ENCODE measurements around the gene SMC3. TPM values are rescaled to one million over a fixed set of nuclear protein-coding genes. Genes with fewer than 3 reads are reported as not detected.
A peak's percentile ranks its signal among the peaks of the same experiment; 100 is the strongest.

Gene SMC3
- 10 to 100 TPM; 27.7 to 50.2 (median 39.5) TPM for total RNA-seq

DNA sequence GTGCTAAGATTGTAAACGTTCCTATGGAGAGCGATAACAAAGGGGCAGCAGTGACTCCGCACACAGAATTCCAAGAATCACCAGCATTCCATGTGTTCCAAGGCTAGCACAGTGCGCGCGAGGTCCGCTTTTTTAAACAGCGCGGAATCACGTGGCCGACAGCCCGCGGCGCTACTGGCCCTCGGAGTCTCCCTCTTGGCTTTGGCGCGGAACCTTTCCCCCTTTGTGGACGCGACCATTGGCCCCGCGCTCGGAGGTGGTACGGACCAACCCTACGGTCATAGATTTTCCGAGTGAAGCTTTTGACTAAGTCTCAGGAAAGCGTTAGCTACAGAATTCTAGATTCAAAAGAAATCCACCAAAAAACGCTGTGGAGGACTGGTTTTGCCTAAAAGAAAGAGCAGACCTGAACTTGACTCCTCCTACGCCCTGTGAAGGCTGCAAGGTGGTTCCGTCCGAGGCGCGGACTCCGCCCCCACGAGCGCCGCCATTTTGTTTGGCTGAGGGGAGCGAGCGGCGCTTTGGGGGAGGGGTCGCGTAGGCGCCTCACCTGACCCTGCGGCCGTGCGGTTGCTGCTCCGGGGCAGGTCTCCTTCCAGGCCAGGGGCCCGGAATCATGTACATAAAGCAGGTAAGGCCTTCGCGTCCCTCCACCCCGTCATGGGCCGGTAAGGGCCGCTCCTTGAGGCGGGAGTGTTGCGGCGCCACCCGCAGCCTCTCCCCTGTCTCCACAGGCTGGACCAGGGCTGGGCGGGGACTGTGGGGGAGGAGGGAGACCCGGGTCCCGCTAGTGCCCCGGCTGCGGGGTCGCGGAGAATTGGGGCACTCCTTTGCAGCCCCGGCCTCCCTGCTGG lies at the start of gene SMC3:
TSS of gene SMC3 (plus strand) at position 495 of the 854 bp plus-strand sequence. CDS start at position 617, 122 bp downstream.
- Histone ChIP-seq H3K9me3 (no peaks in the 10 kb centered on the region), H3K4me3 (peak within 1 kb of the TSS; percentile 78 to 98 (median 84)), H3K27me3 (no peaks in the 10 kb centered on the region), H3K4me1 (peaks cover 27 to 54% (median 47%) of the 10 kb centered on the region in 4 donors), H3K27ac (replicated peaks in 1 of 4) (peak within 1 kb of the TSS; percentile 88 to 92 (median 90)), H3K36me3 (peaks cover 0 to 7% (median 0%) of the 10 kb centered on the region in 4 donors)
- DNase-seq (ENCODE audit: extremely low spot score), result peak; percentile 98
- peak; percentile 76 to 85 for TF ChIP-seq POLR2AphosphoS5 (IDR thresholded peaks at IDR 0.05)
- TF ChIP-seq EP300 (IDR thresholded peaks at IDR 0.05), result no peak
- TF ChIP-seq, protein P1, sequence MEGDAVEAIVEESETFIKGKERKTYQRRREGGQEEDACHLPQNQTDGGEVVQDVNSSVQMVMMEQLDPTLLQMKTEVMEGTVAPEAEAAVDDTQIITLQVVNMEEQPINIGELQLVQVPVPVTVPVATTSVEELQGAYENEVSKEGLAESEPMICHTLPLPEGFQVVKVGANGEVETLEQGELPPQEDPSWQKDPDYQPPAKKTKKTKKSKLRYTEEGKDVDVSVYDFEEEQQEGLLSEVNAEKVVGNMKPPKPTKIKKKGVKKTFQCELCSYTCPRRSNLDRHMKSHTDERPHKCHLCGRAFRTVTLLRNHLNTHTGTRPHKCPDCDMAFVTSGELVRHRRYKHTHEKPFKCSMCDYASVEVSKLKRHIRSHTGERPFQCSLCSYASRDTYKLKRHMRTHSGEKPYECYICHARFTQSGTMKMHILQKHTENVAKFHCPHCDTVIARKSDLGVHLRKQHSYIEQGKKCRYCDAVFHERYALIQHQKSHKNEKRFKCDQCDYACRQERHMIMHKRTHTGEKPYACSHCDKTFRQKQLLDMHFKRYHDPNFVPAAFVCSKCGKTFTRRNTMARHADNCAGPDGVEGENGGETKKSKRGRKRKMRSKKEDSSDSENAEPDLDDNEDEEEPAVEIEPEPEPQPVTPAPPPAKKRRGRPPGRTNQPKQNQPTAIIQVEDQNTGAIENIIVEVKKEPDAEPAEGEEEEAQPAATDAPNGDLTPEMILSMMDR (IDR thresholded peaks at IDR 0.05), result no peak
- peak; percentile 48 for TF ChIP-seq POLR2A (IDR thresholded peaks at IDR 0.05; ENCODE audit: low read depth)
- WGBS, result under 1% methylated on average over 29 of the region's 64 CpGs
- intact Hi-C loops (cut with DNase I), result loop anchor here (10.0 kb wide), 1 partner anchor 363 kb away; the partner anchor contains the start of gene MXI1

DNA sequence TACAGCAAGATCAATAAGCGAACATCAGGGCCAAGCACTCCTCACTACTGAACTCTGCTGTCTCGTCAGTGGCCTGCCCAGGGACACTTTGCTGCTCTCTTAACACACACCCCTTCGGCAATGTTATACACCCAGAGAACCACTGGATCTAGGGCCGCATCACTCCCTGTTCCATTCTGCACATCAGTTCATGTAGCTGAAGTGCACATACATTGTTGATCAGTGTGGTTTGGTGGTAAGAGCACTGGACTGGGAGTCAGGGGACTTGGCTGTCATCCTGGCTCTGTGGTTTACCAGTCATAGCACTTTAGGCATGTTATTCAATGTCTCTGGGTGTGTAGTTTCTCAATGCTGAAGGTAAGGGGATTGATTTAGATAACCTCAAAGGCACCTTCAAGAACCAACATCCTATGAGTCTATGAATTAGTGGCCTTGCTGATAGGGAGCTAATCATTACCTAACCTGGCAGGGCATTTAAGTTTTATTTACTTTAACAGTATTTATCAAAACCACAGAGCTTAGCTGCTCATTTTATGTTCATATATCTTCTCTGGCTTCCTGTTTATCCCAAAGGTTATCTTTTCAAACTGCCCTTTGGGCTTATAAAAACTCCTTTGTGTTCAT lies 45.0 kb upstream of the SMC3 start:
- WGBS, result 85% methylated on average over 3 of the region's 4 CpGs
- no peak for DNase-seq (ENCODE audit: extremely low spot score)
- Histone ChIP-seq H3K4me3 (no peak overlapping the region), H3K27ac (replicated peaks in 1 of 4) (no peak overlapping the region), H3K4me1 (no peaks in the 10 kb centered on the region), H3K27me3 (no peaks in the 10 kb centered on the region), H3K36me3 (no peaks in the 10 kb centered on the region), H3K9me3 (no peaks in the 10 kb centered on the region)
- intact Hi-C loops (cut with DNase I), result no loop called here
- no peak for TF ChIP-seq POLR2AphosphoS5 (IDR thresholded peaks at IDR 0.05)
- TF ChIP-seq, protein P1 (IDR thresholded peaks at IDR 0.05), result no peak
- TF ChIP-seq EP300 (IDR thresholded peaks at IDR 0.05), result no peak
- TF ChIP-seq POLR2A (IDR thresholded peaks at IDR 0.05; ENCODE audit: low read depth), result no peak

DNA sequence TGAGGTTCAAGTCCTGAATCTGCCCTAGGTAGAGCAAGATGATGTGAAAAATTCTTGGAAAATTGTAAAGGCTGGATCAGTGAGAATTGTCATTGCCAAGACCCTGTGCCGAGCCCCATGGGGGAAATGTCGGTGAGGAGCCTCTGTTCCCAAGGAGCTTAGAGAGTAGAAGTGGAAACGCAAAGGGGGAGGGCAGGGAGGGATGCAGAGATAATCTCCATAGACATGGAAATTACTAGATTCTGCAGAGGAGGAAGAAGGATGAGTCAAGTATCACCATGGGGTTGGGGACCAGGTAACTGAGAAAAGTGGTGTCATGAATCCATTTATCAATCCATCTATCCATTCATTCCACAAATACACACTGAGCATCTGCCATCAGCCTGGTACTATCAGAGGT lies 43.8 kb upstream of the SMC3 start:
- H3K27me3 ChIP-seq, result no peaks in the 10 kb centered on the region
- H3K9me3 ChIP-seq, result no peaks in the 10 kb centered on the region
- H3K4me1 ChIP-seq, result no peaks in the 10 kb centered on the region
- no peak overlapping the region for H3K4me3 ChIP-seq
- DNase-seq (ENCODE audit: extremely low spot score), result no peak
- WGBS, result 86% methylated on average over 3 of the region's 3 CpGs
- intact Hi-C loops (cut with DNase I), result no loop called here
- no peak overlapping the region for H3K27ac ChIP-seq (replicated peaks in 1 of 4)
- H3K36me3 ChIP-seq, result no peaks in the 10 kb centered on the region
- no peak for TF ChIP-seq POLR2AphosphoS5 (IDR thresholded peaks at IDR 0.05)
- TF ChIP-seq, protein P1 (IDR thresholded peaks at IDR 0.05), result no peak
- no peak for TF ChIP-seq POLR2A (IDR thresholded peaks at IDR 0.05; ENCODE audit: low read depth)
- no peak for TF ChIP-seq EP300 (IDR thresholded peaks at IDR 0.05)

DNA sequence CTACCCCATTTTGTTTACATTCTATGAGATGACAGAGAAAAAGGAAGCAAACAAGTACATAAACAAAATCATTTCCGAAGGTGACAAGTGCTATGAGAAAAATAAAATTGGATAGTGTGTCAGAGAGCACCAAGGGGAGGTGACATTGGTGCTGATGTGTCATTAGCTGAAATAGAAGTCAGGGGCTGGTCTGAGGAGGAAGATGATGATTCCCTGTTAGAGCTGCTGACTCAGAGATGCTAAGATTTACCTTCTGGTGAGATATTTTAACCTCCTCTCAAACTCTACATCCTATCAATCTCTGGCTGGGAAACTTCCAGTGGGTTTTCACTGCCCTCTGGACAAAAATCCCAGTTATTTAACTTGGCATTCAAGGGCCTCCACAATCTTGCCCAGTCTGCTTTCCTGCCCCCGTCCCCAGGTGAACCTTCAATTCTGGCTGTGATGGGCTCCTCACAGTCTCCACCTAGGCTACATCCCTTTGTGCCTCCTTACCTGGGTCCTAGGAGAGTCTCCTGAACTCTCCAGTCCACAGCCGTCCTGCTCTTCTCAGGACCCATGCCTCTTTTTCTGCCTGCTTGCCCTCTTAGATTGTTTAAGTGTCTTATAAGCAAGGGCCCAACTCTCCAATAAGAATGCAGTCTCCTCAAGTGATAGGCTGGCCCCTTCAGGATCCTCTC lies 43.2 kb upstream of the SMC3 start:
- Histone ChIP-seq H3K36me3 (no peaks in the 10 kb centered on the region), H3K4me1 (no peaks in the 10 kb centered on the region), H3K4me3 (no peak overlapping the region), H3K9me3 (no peaks in the 10 kb centered on the region), H3K27ac (replicated peaks in 1 of 4) (no peak overlapping the region), H3K27me3 (no peaks in the 10 kb centered on the region)
- DNase-seq (ENCODE audit: extremely low spot score), result no peak
- TF ChIP-seq POLR2AphosphoS5 (IDR thresholded peaks at IDR 0.05) (no peak), EP300 (IDR thresholded peaks at IDR 0.05) (no peak), POLR2A (IDR thresholded peaks at IDR 0.05; ENCODE audit: low read depth) (no peak)
- TF ChIP-seq, protein P1 (IDR thresholded peaks at IDR 0.05), result no peak
- intact Hi-C loops (cut with DNase I), result no loop called here
- WGBS, result 82% methylated on average over 3 of the region's 3 CpGs
